Erythroblast (primary cell): ENCODE results near the gene OTUD5.
A peak's percentile ranks its signal among the peaks of the same experiment; 100 is the strongest.

ENCODE experiments used
- DNase-seq, 2 experiments: peaks; one replicate each; lab custom pipeline; 2025; lab: John Stamatoyannopoulos, UW
- GATA1 ChIP-seq: IDR thresholded peaks from 2 replicates; pipeline ENCODE4 v1.6.1; 2011; ENCODE audit warnings: low read depth, mild to moderate bottlenecking, control low read depth, low read length, moderate library complexity
- POLR2A ChIP-seq: IDR thresholded peaks from 2 replicates; pipeline ENCODE4 v1.6.1; 2011; ENCODE audit warnings: mild to moderate bottlenecking, low read length

The OTUD5 gene

GRCh38 chrX:48937054-48937907 is 20.1 kb downstream of the OTUD5 start:
- peak; percentile 65 to 67 for DNase-seq
- TF ChIP-seq POLR2A (peak; percentile 34), GATA1 (no peak)

GRCh38 chrX:48936429-48937053 is 20.9 kb downstream of the OTUD5 start:
- no peak for TF ChIP-seq GATA1
- no peak for TF ChIP-seq POLR2A
- no peak for DNase-seq

DNA sequence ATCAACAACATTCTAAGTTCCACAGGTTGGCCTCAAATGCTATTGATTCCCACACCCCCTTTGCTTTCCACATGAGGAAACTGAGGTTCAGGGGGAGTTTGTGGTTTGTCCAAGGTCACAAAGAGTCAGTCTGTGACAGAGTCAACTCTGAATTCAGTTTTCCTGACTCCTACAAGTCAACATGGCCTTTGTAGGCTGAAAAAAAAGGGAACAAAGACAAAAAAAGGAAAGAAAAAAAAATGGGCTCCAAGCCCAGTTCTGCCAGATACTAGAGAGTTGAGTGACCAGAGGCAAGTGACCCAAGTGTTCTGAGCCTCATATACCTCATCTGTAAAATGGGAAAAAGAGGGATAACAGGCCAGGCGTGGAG is 22.1 kb downstream of the OTUD5 start:
- TF ChIP-seq GATA1, result no peak
- no peak for TF ChIP-seq POLR2A
- no peak for DNase-seq

- DNase-seq, result no peak
- no peak for TF ChIP-seq GATA1
- no peak for TF ChIP-seq POLR2A
Observed at GRCh38 chrX:48934581-48935300, 22.7 kb downstream of the OTUD5 start.

GRCh38 chrX:48933757-48934156 is 23.6 kb downstream of the OTUD5 start:
- TF ChIP-seq GATA1, result no peak
- TF ChIP-seq POLR2A, result no peak

GRCh38 chrX:48927736-48928382 is 29.5 kb downstream of the OTUD5 start:
- no peak for TF ChIP-seq GATA1
- DNase-seq, result no peak

More at GRCh38 chrX:48933757-48934156, 23.6 kb downstream of the OTUD5 start:
- DNase-seq, result no peak

GRCh38 chrX:48927123-48927522 is 30.3 kb downstream of the OTUD5 start:
- TF ChIP-seq POLR2A, result no peak
- TF ChIP-seq GATA1, result no peak
- DNase-seq, result no peak

DNA sequence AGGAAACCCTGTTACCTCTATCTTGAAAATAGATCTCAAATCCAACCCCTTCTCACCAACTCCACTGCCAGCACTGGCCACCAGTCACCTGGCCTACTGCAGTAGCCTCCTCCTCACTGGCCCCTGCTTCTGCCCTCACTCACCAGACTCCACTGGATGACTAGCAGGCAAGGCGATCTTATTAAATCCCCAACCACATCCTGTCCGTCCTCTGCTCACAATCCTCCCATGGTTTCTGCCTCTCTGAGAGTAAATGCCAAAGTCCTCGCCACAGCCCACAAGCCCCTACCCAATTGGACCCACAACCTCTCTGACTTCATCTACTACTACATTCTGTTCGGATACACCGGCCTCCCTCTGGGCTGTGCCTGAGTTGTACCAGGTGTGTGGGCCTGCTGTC is 33.1 kb downstream of the OTUD5 start:
- no peak for TF ChIP-seq POLR2A
- no peak for DNase-seq

DNA sequence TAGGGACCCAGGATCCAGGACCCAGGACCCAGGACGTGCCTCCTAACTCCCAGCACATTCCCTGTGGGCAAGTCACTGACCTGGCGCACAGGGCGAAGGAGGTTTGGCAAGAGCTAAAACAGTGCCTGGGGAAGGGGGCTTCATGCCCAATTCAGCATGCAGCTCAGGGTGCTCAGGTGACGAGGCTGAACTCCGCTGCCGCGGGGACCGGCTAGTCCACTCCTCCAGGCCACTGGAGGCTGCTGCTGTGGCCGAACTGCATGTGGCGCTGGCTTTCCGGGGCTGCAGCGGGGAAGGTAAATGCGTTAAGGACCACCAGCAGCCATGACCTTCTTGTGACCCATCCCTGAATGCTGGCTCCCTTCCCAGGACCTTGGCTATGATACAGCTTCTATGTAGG is 33.6 kb downstream of the OTUD5 start:
- TF ChIP-seq POLR2A, result no peak
- TF ChIP-seq GATA1, result no peak
- DNase-seq, result no peak

GRCh38 chrX:48920718-48921104 is 36.7 kb downstream of the OTUD5 start:
- TF ChIP-seq GATA1 (no peak), POLR2A (no peak)
- no peak for DNase-seq

DNA sequence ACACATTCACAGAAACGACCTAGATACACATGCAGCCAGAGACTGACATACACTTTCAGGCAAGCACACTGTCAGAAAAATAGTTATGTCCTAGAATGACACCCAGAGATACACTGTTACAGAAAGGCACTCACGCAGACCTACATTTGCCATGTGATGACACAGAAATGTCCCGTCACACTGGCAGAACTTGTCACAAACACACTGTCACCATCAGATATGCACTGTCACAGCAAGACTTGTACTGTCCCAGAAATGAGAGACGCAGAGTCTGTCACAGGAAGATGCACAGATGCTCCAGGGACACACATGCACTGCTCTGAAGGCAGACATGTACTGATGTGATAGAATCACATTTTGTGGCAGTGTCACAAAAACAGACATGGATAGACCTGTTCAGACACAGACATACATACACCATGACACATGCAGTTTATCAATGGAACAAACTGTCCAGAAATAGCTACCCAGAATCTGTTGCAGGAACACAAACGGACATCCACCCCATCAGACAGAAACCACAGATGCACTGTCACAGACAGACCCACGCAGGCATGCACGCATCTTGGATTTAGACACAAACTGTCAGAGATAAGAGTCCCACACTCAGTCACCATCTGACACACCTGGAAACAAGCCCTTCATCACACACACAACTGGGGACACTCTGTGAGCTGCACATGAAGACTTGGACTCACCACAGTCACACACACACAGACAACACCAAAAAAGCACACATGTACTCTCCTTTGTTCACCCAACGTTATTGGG is 37.3 kb downstream of the OTUD5 start:
- peak; percentile 56 for TF ChIP-seq POLR2A
- TF ChIP-seq GATA1, result no peak

GRCh38 chrX:48919360-48919841 is 38.0 kb downstream of the OTUD5 start:
- TF ChIP-seq POLR2A, result no peak
- TF ChIP-seq GATA1, result no peak
- peak in 1 of 2 experiments; percentile 68 for DNase-seq

More for the DNA sequence above, 37.3 kb downstream of the OTUD5 start:
- peak; percentile 86 for DNase-seq

GRCh38 chrX:48918643-48919340 is 38.6 kb downstream of the OTUD5 start, which contains the start of gene PIM2:
TSS of gene PIM2 (minus strand) at chrX:48919024. CDS start at chrX:48918834, 190 bp downstream.
- TF ChIP-seq GATA1, result no peak
- peak; percentile 94 for TF ChIP-seq POLR2A
- DNase-seq, result peak; percentile 95 to 96
